Transverse colon (tissue), 4 donors: ENCODE results near the gene CXXC4.

ENCODE experiments used
- EP300 ChIP-seq: sonication (generic); formaldehyde crosslinking; IDR thresholded peaks from one replicate; pipeline ENCODE4 v1.6.1; 2017; ENCODE audit warnings: antibody characterized with exemption, low read depth
- POLR2A ChIP-seq: fragments of 450-650 bp; IDR thresholded peaks from one replicate; pipeline ENCODE4 v1.6.1; 2016; ENCODE audit warnings: antibody characterized with exemption, mild to moderate bottlenecking, moderate library complexity
- POLR2AphosphoS5 ChIP-seq, 3 donors: sonication (generic); formaldehyde crosslinking; IDR thresholded peaks; one replicate each; pipeline ENCODE4 v1.6.1; 2016; ENCODE audit warnings: antibody characterized with exemption in 3 of 3
- TF ChIP-seq, protein P1 (sequence below), 5 experiments: fragments of 200-600 bp in 3 of 5; fragments of 450-650 bp in 2 of 5; sonication (generic) in 3 of 5; IDR thresholded peaks; 1 replicate in 2 of 5; 2 replicates in 3 of 5; pipeline ENCODE4 v1.5.1; 2016 to 2017; ENCODE audit warnings: antibody characterized with exemption in 5 of 5, inconsistent platforms in 3 of 5, mild to moderate bottlenecking in 2 of 5, moderate library complexity in 1 of 5

DNA sequence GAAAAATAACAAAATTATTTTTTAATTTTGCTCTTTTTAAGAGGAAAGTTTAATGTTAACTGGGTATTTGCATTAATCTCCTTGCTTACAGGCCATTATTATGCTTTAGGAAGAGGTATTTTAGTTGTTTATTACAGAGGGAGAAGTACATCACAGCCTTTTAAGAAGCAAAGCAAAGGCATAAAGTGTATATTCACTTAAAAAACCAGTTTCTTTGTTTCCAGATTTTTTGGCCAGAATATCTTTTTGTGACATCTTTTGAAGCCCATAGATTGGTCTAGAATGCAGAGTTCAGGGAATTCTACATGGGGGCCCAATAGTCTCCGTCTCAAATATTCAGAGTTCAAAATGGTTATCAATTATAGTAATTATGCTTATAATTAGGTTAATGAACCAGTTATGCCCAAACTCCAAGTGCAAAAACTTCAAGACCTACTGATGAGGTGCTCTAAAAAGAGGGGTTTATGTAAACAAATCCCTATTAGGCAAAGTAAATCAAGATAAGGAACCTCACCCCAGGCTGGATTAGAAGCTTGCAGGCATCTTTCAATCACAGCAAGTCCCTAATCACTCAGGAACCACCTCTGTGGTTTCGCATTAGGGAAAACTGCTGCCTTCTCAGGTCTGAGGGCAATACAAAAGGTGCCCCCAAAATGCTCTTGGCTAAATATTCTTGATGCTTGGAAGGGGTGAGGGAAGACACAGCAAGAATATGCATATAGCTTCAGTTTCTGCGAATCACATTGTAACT is 1.4 kb downstream of the CXXC4 start:
- no peak for TF ChIP-seq POLR2A
- no peak for TF ChIP-seq EP300
- TF ChIP-seq, protein P1, sequence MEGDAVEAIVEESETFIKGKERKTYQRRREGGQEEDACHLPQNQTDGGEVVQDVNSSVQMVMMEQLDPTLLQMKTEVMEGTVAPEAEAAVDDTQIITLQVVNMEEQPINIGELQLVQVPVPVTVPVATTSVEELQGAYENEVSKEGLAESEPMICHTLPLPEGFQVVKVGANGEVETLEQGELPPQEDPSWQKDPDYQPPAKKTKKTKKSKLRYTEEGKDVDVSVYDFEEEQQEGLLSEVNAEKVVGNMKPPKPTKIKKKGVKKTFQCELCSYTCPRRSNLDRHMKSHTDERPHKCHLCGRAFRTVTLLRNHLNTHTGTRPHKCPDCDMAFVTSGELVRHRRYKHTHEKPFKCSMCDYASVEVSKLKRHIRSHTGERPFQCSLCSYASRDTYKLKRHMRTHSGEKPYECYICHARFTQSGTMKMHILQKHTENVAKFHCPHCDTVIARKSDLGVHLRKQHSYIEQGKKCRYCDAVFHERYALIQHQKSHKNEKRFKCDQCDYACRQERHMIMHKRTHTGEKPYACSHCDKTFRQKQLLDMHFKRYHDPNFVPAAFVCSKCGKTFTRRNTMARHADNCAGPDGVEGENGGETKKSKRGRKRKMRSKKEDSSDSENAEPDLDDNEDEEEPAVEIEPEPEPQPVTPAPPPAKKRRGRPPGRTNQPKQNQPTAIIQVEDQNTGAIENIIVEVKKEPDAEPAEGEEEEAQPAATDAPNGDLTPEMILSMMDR (IDR thresholded peaks at IDR 0.05): no peak
- no peak for TF ChIP-seq POLR2AphosphoS5 (IDR thresholded peaks at IDR 0.05)
